Keratinocyte (primary cell): Measurements from ENCODE around the gene PLXNB1. TPM values are rescaled to one million over a fixed set of nuclear protein-coding genes. Genes with fewer than 3 reads are reported as not detected.

Source experiments
- DNase-seq: peaks from one replicate; pipeline ENCODE4 v3.0.0-alpha.2; 2011; ENCODE audit warnings: low read depth, missing footprints, low spot score
- FAIRE-seq: peaks from 2 replicates; lab custom pipeline; 2011; peaks lifted over from hg19 to GRCh38; lab: Jason Lieb, UNC
- H2AFZ ChIP-seq: 2 replicates; pipeline ENCODE4 v1.6.0; 2012; ENCODE audit warnings: low read length, control low read depth, inconsistent platforms; ENCODE audit not compliant: control insufficient read depth
- H3K27ac ChIP-seq: 2 replicates; pipeline ENCODE4 v1.5.1; 2011; ENCODE audit warnings: low read length; ENCODE audit not compliant: control insufficient read depth, insufficient read depth
- H3K27me3 ChIP-seq: 3 replicates; pipeline ENCODE4 v1.6.0; 2011; ENCODE audit warnings: low read length; ENCODE audit not compliant: control insufficient read depth, insufficient read depth; ENCODE audit errors: extremely low read depth
- H3K36me3 ChIP-seq, 2 experiments: 2 replicates in 1 of 2; 3 replicates in 1 of 2; pipeline ENCODE4 v1.5.1; 2011; ENCODE audit warnings: low read length in 2 of 2, mild to moderate bottlenecking in 1 of 2; ENCODE audit not compliant: control insufficient read depth in 2 of 2, insufficient read depth in 2 of 2; ENCODE audit errors: extremely low read depth in 1 of 2
- H3K4me1 ChIP-seq: 3 replicates; pipeline ENCODE4 v1.5.1; 2011; ENCODE audit warnings: low read length; ENCODE audit not compliant: control insufficient read depth, insufficient read depth; ENCODE audit errors: extremely low read depth
- H3K4me2 ChIP-seq: 3 replicates; pipeline ENCODE4 v1.6.0; 2011; ENCODE audit warnings: low read depth, low read length; ENCODE audit not compliant: control insufficient read depth, insufficient read depth; ENCODE audit errors: extremely low read depth
- H3K4me3 ChIP-seq, 3 experiments: fragments of 200-600 bp in 1 of 3; sonication (generic) in 1 of 3; 2 replicates in 2 of 3; 3 replicates in 1 of 3; pipeline ENCODE4 v1.5.1; 2011 to 2016; ENCODE audit warnings: low read length in 3 of 3, mild to moderate bottlenecking in 3 of 3, control low read depth in 2 of 3, inconsistent platforms in 1 of 3, low read depth in 1 of 3, mixed read lengths in 1 of 3, mixed run types in 1 of 3, moderate library complexity in 1 of 3; ENCODE audit not compliant: control insufficient read depth in 2 of 3, insufficient read depth in 2 of 3; ENCODE audit errors: extremely low read depth in 1 of 3
- H3K79me2 ChIP-seq: 2 replicates; pipeline ENCODE4 v1.6.0; 2012; ENCODE audit warnings: low read length; ENCODE audit not compliant: control insufficient read depth, insufficient read depth
- H3K9ac ChIP-seq: 3 replicates; pipeline ENCODE4 v1.6.0; 2011; ENCODE audit warnings: low read length; ENCODE audit not compliant: control insufficient read depth, insufficient read depth; ENCODE audit errors: extremely low read depth
- H3K9me1 ChIP-seq: 3 replicates; pipeline ENCODE4 v1.6.0; 2011; ENCODE audit warnings: low read length; ENCODE audit not compliant: control insufficient read depth, insufficient read depth; ENCODE audit errors: extremely low read depth
- H3K9me3 ChIP-seq: 2 replicates; pipeline ENCODE4 v1.5.1; 2012; ENCODE audit warnings: low read depth, low read length; ENCODE audit not compliant: control insufficient read depth
- H4K20me1 ChIP-seq: 3 replicates; pipeline ENCODE4 v1.6.0; 2011; ENCODE audit warnings: low read length; ENCODE audit not compliant: control insufficient read depth, insufficient read depth; ENCODE audit errors: extremely low read depth
- CTCF ChIP-seq, 3 experiments: IDR thresholded peaks in 1 of 3; conservative IDR thresholded peaks in 1 of 3; optimal IDR thresholded peaks in 1 of 3; 2 replicates in 2 of 3; 3 replicates in 1 of 3; pipeline versions ENCODE3 to v1.5.1; 2011; ENCODE audit warnings: low read length in 3 of 3, mild to moderate bottlenecking in 3 of 3, moderate library complexity in 2 of 3, control low read depth in 1 of 3, inconsistent platforms in 1 of 3; ENCODE audit not compliant: insufficient read depth in 2 of 3; ENCODE audit errors: extremely low read depth in 1 of 3
- EZH2 ChIP-seq: IDR thresholded peaks from one replicate; pipeline ENCODE4 v1.6.1; 2012; ENCODE audit warnings: inconsistent platforms, mild to moderate bottlenecking, low read length, moderate library complexity
- dilution Hi-C: fragments of 300-500 bp; cut with MboI; formaldehyde crosslinking; loops from one replicate; pipeline ENCODE4 v1.7.0; 2020; ENCODE audit warnings: low sequenced_read_pairs; ENCODE audit not compliant: extremely low pct_ligation_motif_present
- polyA plus RNA-seq, 5 experiments: library from polyadenylated mRNA; depleted of rRNA in 3 of 5; stranded (reverse) in 3 of 5; stranded (forward) in 1 of 5; unstranded in 1 of 5; fragments of >200 nt; gene quantifications; 1 replicate in 1 of 5; 2 replicates in 3 of 5; 3 replicates in 1 of 5; pipeline versions ENCODE4 v1.2.1 to v1.2.3, GENCODE V29; 2011 to 2012; ENCODE audit warnings: missing spikeins in 2 of 5, low read depth in 1 of 5, low replicate concordance in 1 of 5

PLXNB1 gene
- polyA plus RNA-seq, 1 donor (not counting 4 experiments of a cell fraction or from before 2014, with no cell fraction given), result 83.0 TPM

- H3K36me3 ChIP-seq, result no peaks in the 10 kb centered on the region
- H3K9me1 ChIP-seq, result no peaks in the 10 kb centered on the region
- FAIRE-seq, result no peak
- H3K79me2 ChIP-seq, result no peaks in the 10 kb centered on the region
- no peak for DNase-seq
- H4K20me1 ChIP-seq, result no peaks in the 10 kb centered on the region
- no peak for TF ChIP-seq CTCF (optimal IDR thresholded peaks at IDR 0.05 in 1 of 3, IDR thresholded peaks at IDR 0.05 in 1 of 3, conservative IDR thresholded peaks at IDR 0.05 in 1 of 3; ENCODE audit: extremely low read depth in 1 of 3, insufficient read depth in 2 of 3, low read length in 3 of 3)
- TF ChIP-seq EZH2, result no peak
- H3K27me3 ChIP-seq, result no peaks in the 10 kb centered on the region
- H3K27ac ChIP-seq, result no peak overlapping the region
- H3K9me3 ChIP-seq, result no peaks in the 10 kb centered on the region
- dilution Hi-C loops, result no loop called here
- no peak overlapping the region for H3K4me2 ChIP-seq
- no peak overlapping the region for H3K4me3 ChIP-seq
- H2AFZ ChIP-seq, result no peak overlapping the region
- H3K4me1 ChIP-seq, result no peaks in the 10 kb centered on the region
- H3K9ac ChIP-seq, result no peak overlapping the region
Observed at GRCh38 chr3:48370333-48370713, 59.6 kb downstream of the PLXNB1 start.

- H3K4me2 ChIP-seq, result no peak overlapping the region
- DNase-seq, result no peak
- H3K9ac ChIP-seq, result no peak overlapping the region
- TF ChIP-seq EZH2 (no peak), CTCF (optimal IDR thresholded peaks at IDR 0.05 in 1 of 3, IDR thresholded peaks at IDR 0.05 in 1 of 3, conservative IDR thresholded peaks at IDR 0.05 in 1 of 3; ENCODE audit: extremely low read depth in 1 of 3, insufficient read depth in 2 of 3, low read length in 3 of 3) (no peak)
- H3K9me1 ChIP-seq, result no peaks in the 10 kb centered on the region
- H3K36me3 ChIP-seq, result no peaks in the 10 kb centered on the region
- no peak overlapping the region for H2AFZ ChIP-seq
- no peaks in the 10 kb centered on the region for H4K20me1 ChIP-seq
- H3K79me2 ChIP-seq, result no peaks in the 10 kb centered on the region
- H3K4me1 ChIP-seq, result no peaks in the 10 kb centered on the region
- no peak overlapping the region for H3K27ac ChIP-seq
- no peak overlapping the region for H3K4me3 ChIP-seq
- no peak for FAIRE-seq
- H3K27me3 ChIP-seq, result no peaks in the 10 kb centered on the region
- H3K9me3 ChIP-seq, result no peaks in the 10 kb centered on the region
- dilution Hi-C loops, result no loop called here
Observed at GRCh38 chr3:48369693-48370332, 60.1 kb downstream of the PLXNB1 start.
